ENCODE results near the gene TRAPPC13.

Gene TRAPPC13

DNA sequence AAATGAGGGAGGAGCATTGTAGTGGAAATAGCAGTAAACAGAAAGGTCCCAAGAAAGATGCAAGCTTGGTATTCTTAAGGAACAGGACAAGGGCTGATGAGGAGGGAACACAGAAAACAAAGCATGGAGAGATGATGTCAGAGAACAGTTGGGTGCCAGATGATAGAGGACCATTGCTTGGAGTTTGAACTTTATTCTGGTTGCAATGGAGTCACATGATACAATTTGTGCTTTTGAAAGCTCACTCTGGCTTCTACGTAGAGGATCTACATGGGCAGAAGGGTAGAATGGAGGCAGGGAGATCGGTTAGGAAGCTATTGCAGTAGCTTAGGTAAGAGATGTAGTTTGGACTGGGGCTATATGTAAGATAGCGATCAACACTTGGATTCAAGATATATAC is 57.3 kb downstream of the TRAPPC13 start:
- no peak for DNase-seq

DNA sequence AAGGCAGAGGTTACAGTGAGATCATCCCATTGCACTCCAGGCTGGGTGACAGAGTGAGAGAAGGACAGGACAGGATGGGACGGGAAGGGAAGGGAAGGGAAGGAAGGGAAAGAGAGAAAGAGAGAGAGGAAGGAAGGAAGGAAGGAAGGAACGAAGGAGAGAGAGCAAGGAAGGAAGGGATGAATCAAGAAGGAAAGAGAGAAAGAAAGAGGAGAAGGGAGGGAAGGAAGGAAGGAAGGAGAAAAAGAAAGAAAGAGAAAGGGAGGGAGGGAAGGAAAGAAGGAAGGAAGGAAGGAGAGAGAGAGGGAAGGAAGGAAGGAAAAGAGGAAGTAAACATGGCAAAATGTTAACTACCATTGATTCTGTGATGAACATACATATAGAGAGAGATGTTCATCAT is 68.3 kb downstream of the TRAPPC13 start:
- DNase-seq: no peak

DNA sequence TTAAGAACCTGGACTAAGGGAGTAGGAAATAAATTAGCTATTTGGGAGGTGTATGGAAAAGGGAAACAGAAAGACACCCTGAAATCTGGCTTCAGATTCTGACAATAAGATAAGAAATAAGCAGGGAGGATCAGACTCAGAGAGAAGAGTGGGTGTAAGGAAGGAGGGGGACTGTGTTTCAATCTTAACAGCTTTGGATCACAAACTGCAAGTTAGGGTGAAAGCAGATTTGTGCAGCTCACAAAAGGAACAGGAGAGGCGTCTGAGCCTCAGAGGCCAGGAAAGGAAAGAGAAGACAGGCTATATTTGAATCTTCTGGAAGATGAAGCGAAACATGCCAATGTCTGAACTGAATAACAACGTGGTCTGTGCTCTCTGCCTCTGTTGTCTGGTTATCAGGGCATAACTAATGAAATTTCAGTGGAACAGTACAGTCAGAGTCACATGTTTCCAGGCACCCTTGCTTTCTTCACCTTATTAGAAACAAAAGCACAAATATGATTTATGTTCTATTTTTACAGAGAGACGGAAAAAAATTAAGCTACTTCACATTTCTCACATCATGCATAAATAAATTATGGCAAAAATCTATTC is 70.4 kb downstream of the TRAPPC13 start:
- DNase-seq: no peak

DNA sequence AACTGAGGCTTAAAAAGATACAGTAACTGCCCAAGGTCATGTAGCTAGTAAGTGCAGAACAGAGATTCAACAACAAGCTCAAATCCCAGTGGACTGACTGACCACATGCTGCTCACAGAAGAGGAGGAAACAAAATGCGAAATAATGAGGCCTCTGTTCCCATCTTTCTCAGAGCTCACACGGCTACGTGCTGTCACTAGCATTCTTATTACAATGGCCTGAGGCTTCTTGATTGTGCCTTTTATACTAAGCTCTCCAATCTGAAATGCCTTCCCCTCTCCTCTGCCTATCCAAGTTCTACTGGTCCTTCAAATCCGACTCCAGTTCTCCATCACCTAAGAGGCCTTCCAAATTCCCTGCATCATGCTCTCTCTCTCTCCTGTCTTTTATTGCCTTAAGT is 71.1 kb downstream of the TRAPPC13 start:
- DNase-seq: no peak

DNA sequence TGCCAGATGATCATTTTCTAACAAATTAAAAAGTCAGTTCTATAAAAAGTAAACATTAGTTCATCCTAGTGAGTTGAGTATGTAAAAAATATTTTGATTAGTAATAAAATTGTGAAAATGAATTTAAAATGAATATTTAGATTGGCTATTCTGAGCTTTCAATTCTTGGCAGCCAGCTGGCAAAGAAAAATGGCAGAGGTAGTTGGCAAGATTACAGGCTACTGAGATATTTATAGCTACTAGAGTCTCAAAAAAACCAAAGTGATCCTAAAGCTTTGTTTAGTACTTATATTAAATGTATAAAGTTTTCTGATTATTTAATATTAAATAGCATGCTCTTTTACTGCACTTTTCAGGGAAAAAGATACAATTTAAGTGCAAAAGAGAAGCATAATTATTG is 72.1 kb downstream of the TRAPPC13 start:
- no peak for DNase-seq

DNA sequence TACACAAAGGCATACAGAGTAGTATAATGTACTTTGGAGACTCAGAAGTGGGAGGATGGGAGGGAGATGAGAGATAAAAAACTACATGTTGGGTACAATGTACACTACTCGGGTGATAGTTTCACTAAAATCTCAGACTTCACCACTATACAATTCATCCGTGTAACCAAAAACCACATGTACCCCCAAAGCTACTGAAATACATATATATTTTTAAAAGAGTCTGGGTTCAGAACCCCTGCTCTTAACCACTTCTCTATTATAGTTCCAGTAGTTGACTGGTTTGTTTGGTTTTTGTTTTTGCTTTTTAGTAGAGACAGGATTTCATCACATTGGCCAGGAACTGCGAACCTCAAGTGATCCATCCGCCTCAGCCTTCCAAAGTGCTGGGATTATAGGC is 74.5 kb downstream of the TRAPPC13 start:
- no peak for DNase-seq

DNA sequence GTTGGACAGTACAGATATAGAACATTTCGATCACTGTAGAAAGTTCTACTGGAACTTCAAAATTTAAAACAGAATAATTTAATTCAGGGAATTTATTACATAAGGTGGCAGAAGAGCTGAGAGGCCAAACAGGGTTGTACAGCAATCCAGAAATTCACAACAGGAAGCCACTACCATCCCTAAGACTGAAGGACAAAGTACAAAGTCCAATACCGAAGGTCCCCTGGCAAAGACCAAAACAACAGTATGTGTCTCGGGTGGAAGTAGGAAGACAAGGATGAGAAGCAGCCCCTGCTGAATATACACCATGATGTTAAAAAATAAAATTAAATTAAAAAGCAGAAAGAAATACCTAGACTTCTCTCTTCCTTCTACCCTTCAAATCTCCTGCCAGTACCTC is 77.2 kb downstream of the TRAPPC13 start:
- no peak for DNase-seq

DNA sequence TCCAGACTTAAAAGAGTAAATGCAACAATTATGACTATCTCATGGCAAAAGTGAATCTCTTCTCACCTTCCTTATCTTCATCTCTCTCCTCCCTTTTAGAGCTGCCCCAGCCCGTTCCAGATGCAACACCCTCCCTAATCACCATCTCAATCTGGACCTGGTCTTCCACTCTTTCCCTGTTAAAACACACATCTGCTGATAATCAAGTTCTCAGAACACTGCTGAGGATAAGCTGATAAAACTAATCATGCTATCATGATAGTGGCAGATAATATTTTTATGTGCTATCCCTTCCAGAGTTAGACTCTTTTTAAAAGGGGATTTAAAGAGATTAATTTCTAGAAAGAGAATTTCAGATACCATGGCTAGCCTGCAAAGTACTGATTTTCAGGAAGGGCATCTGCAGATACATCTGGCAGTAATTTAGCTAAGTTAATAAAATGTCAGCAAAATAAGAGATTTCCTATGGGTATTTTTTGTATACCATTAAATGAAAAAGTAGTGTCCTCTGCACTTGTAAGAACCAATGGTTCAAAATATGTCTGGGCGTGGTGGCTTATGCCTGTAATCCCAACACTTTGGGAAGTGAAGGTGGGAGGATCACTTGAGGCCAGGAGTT is 79.9 kb downstream of the TRAPPC13 start:
- no peak for DNase-seq

DNA sequence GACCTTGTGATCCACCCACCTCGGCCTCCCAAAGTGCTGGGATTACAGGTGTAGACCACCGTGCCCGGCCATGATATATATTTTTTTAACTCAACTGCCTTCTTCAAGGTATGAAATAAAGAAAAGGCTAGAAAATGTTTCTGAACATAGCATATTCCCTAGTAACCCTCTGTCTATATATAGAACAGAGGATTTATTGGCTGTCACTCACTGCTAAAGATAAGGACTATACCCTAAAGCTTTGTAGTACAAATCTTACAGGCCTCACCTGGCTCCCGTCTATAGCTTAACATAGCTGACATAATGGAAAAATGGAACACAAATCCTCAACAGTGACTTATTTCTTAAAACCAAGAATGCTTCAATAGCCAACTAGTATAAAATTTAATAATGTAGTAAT is 82.8 kb downstream of the TRAPPC13 start:
- DNase-seq: no peak

DNA sequence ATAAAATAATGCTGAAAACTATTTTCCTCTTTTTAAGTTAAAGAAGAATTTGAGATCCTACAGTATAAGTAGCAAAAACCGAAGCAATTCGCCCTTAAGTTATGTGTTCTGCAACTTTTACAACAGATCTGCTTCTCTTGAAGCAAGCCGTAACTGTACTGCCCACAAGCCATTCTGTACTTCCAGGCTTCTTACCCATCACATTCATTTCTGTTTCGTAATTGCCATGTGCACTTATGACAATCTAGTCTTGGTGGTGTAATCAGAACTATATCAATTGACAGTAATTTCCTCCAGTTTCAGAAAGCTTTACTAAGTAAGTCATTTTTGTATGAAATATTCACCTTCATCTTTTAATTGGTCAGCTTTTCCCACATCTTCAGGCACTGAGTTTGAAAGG is 83.3 kb downstream of the TRAPPC13 start:
- no peak for DNase-seq
